HepG2 (cell line): ENCODE results near the gene SH3YL1. TPM values are rescaled to one million over a fixed set of nuclear protein-coding genes. Genes with fewer than 3 reads are reported as not detected.

Source experiments
- ATAC-seq: fragments of 200-7000 bp; cut with Tn5 transposase; 3 replicates; pipeline ENCODE4 v1.9.1; 2020; ENCODE audit warnings: mild to moderate bottlenecking, moderate library complexity
- BruUV-seq: library from RNA; stranded (reverse); fragments of 400-500 nt; replicated peaks from 2 replicates; lab custom pipeline; 2021; lab: Mats Ljungman, UMichigan
- CTCF ChIA-PET: fragments of 300-600 bp; formaldehyde crosslinking; extraction: SDS; loops from one replicate; lab custom pipeline; 2021; ENCODE audit warnings: low total read pairs, inconsistent platforms, low intra/inter-chr PET ratio; lab: Yijun Ruan, JAX
- POLR2A ChIA-PET: fragments of 350-600 bp; sonication (Branson Sonifier 250); formaldehyde crosslinking; loops from one replicate; lab custom pipeline; 2020; ENCODE audit warnings: antibody characterized with exemption, inconsistent platforms; lab: Yijun Ruan, JAX
- DNase-seq: peaks from one replicate; pipeline ENCODE4 v3.0.0-alpha.2; 2015; ENCODE audit warnings: low spot score
- FAIRE-seq: peaks from 3 replicates; lab custom pipeline; 2011; peaks lifted over from hg19 to GRCh38; lab: Jason Lieb, UNC
- H2AFZ ChIP-seq: one replicate; pipeline ENCODE4 v1.6.1; 2011; ENCODE audit warnings: low read length, inconsistent platforms
- H3K27ac ChIP-seq: fragments of 300-600 bp; 3 replicates; pipeline ENCODE4 v1.8.0; 2011; ENCODE audit warnings: mixed run types, mild to moderate bottlenecking, mixed read lengths, low read length, inconsistent platforms; ENCODE audit not compliant: insufficient read depth; ENCODE audit errors: extremely low read length
- H3K27me3 ChIP-seq, 2 experiments: fragments of 200-600 bp in 1 of 2; 2 replicates in 1 of 2; 3 replicates in 1 of 2; pipeline versions ENCODE4 v1.6.0 to v1.8.0; 2011; ENCODE audit warnings: low read length in 2 of 2, mild to moderate bottlenecking in 2 of 2, moderate library complexity in 2 of 2, inconsistent platforms in 1 of 2; ENCODE audit not compliant: insufficient read depth in 2 of 2, control insufficient read depth in 1 of 2
- H3K36me3 ChIP-seq, 2 experiments: fragments of 200-600 bp in 1 of 2; replicated peaks in 1 of 2; 2 replicates in 1 of 2; 3 replicates in 1 of 2; pipeline versions ENCODE4 v1.5.1 to v1.8.0; 2011; ENCODE audit warnings: low read length in 2 of 2, inconsistent platforms in 1 of 2; ENCODE audit not compliant: insufficient read depth in 2 of 2, control insufficient read depth in 1 of 2
- H3K4me1 ChIP-seq: 2 replicates; pipeline ENCODE4 v1.5.1; 2012; ENCODE audit warnings: low read length, inconsistent platforms; ENCODE audit not compliant: insufficient read depth
- H3K4me2 ChIP-seq: 2 replicates; pipeline ENCODE4 v1.6.0; 2011; ENCODE audit warnings: low read depth, low read length, inconsistent platforms
- H3K4me3 ChIP-seq, 3 experiments: fragments of 200-600 bp in 1 of 3; sonication (generic), shearing (Covaris generic) in 1 of 3; replicated peaks in 1 of 3; 2 replicates each; pipeline ENCODE4 v1.5.1; 2011 to 2016; ENCODE audit warnings: low read length in 3 of 3, inconsistent platforms in 2 of 3, low read depth in 2 of 3, mild to moderate bottlenecking in 2 of 3, control low read depth in 1 of 3, mixed read lengths in 1 of 3; ENCODE audit not compliant: insufficient read depth in 1 of 3
- H3K79me2 ChIP-seq: one replicate; pipeline ENCODE4 v1.6.1; 2011; ENCODE audit warnings: low read length, inconsistent platforms; ENCODE audit not compliant: insufficient read depth
- H3K9ac ChIP-seq: 2 replicates; pipeline ENCODE4 v1.6.0; 2011; ENCODE audit warnings: mild to moderate bottlenecking, low read depth, low read length, inconsistent platforms; ENCODE audit not compliant: insufficient read depth
- H3K9me3 ChIP-seq: 2 replicates; pipeline ENCODE4 v1.5.1; 2012; ENCODE audit warnings: mild to moderate bottlenecking, low read length
- H4K20me1 ChIP-seq: 2 replicates; pipeline ENCODE4 v1.6.0; 2011; ENCODE audit warnings: inconsistent platforms, mild to moderate bottlenecking, low read length, moderate library complexity; ENCODE audit not compliant: insufficient read depth
- FOXO1 ChIP-seq: sonication (generic); formaldehyde crosslinking; IDR thresholded peaks from 2 replicates; pipeline ENCODE4 v1.4.0; 2020; ENCODE audit warnings: missing genetic modification reagents
- MEIS1 ChIP-seq: sonication (generic); formaldehyde crosslinking; IDR thresholded peaks from 2 replicates; pipeline ENCODE4 v1.9.0; 2021; ENCODE audit warnings: mild to moderate bottlenecking, missing genetic modification reagents, moderate library complexity, borderline replicate concordance
- ZNF121 ChIP-seq: sonication (generic); formaldehyde crosslinking; IDR thresholded peaks from 2 replicates; pipeline ENCODE4 v1.5.0; 2020; ENCODE audit warnings: mild to moderate bottlenecking, missing genetic modification reagents
- ZNF501 ChIP-seq: sonication (generic); formaldehyde crosslinking; IDR thresholded peaks from 2 replicates; pipeline ENCODE4 v1.5.1; 2020; ENCODE audit warnings: mild to moderate bottlenecking, moderate library complexity, missing genetic modification reagents
- ZNF770 ChIP-seq: sonication (generic); formaldehyde crosslinking; IDR thresholded peaks from 2 replicates; pipeline ENCODE4 v1.5.0; 2020; ENCODE audit warnings: mild to moderate bottlenecking, missing genetic modification reagents
- ZNF782 ChIP-seq: sonication (generic); formaldehyde crosslinking; IDR thresholded peaks from 2 replicates; pipeline ENCODE4 v1.4.0; 2020; ENCODE audit warnings: missing genetic modification reagents, mild to moderate bottlenecking, borderline replicate concordance
- WGBS: methylation state at CpG from one replicate; pipeline ENCODE4 v1.1.6; 2017; ENCODE audit warnings: low lambda C conversion rate; 5-methylcytosine and 5-hydroxymethylcytosine counted together
- in situ Hi-C: cut with HindIII; loops from 2 replicates; pipeline ENCODE4 v1.10.0; 2017; ENCODE audit warnings: low pct_unique_long_range_greater_than_20kb; ENCODE audit not compliant: extremely low pct_ligation_motif_present
- intact Hi-C: fragments of 100-400 bp; cut with micrococcal nuclease; formaldehyde crosslinking; loops from one replicate; pipeline ENCODE4 v1.10.0; 2022; ENCODE audit not compliant: unreplicated experiment
- polyA plus RNA-seq, 8 experiments: library from polyadenylated mRNA; depleted of rRNA in 3 of 8; stranded (reverse) in 7 of 8; unstranded in 1 of 8; fragments of >200 nt; fragmentation: Illumina TruSeq in 4 of 8; extraction: Trizol in 4 of 8; gene quantifications; 2 replicates each; pipeline versions ENCODE4 v1.2.1 to v1.2.3, GENCODE V29; 2011 to 2016; ENCODE audit warnings: low read depth in 4 of 8, missing spikeins in 1 of 8, mixed read lengths in 1 of 8; ENCODE audit not compliant: insufficient read depth in 1 of 8
- total RNA-seq, 5 experiments: library from RNA; depleted of rRNA; stranded (reverse); fragments of >200 nt; fragmentation: Illumina TruSeq; extraction: Trizol; gene quantifications; 2 replicates each; pipeline ENCODE4 v1.2.3, GENCODE V29; 2016; ENCODE audit warnings: low read depth in 1 of 5

SH3YL1 gene
- total and polyA plus RNA-seq, 2 of the 13 experiments (the other 11 are each of a cell fraction or from before 2014, with no cell fraction given) = 13.0 to 48.2 TPM

GRCh38 chr2:256094-256493, 7.7 kb downstream of the SH3YL1 start:
- TF ChIP-seq ZNF501 = 0 out of 2 replicates have a peak, but pooled peaks have one; percentile 12
- no peak for TF ChIP-seq MEIS1 (CRISPR knock-in tag)
- no peak for TF ChIP-seq FOXO1 (CRISPR knock-in tag)
- H3K27me3 ChIP-seq = no peaks in the 10 kb centered on the region
- no peak overlapping the region for H3K4me3 ChIP-seq
- DNase-seq (no peak), FAIRE-seq (no peak), ATAC-seq (no peak)
- no peaks in the 10 kb centered on the region for H4K20me1 ChIP-seq
- in situ Hi-C loops (no loop called here), intact Hi-C loops (no loop called here)
- peaks cover 4% of the 10 kb centered on the region for H3K79me2 ChIP-seq
- no peaks in the 10 kb centered on the region; a peak in 1 of 5 replicates for H3K36me3 ChIP-seq
- ChIA-PET CTCF (no interaction called here), POLR2A (interaction anchor here (1.0 kb wide), 1 partner anchor 8 kb away, joined by 4 read pairs; the partner anchor contains the start of gene ACP1)
- WGBS = 97% methylated on average over 3 of the region's 3 CpGs
- H3K4me1 ChIP-seq = peaks cover 50% of the 10 kb centered on the region
- peaks cover 5% of the 10 kb centered on the region; the same call in 1 of the 2 replicates for H3K9me3 ChIP-seq
- no peak overlapping the region for H3K4me2 ChIP-seq
- H3K9ac ChIP-seq = no peak overlapping the region
- BruUV-seq = no TSS peak
- H3K27ac ChIP-seq = no peak overlapping the region
- no peak overlapping the region for H2AFZ ChIP-seq

GRCh38 chr2:255195-255594, 8.6 kb downstream of the SH3YL1 start:
- ChIA-PET CTCF (no interaction called here), POLR2A (interaction anchor here (1.0 kb wide), 1 partner anchor 9 kb away, joined by 4 read pairs; the partner anchor contains the start of gene ACP1)
- no peaks in the 10 kb centered on the region; a peak in 1 of 5 replicates for H3K36me3 ChIP-seq
- TF ChIP-seq ZNF782 (CRISPR knock-in tag) (no peak), ZNF121 (CRISPR knock-in tag) (0 out of 2 replicates have a peak, but pooled peaks have one; percentile 7), ZNF770 (CRISPR knock-in tag) (peak; percentile 70)
- no peaks in the 10 kb centered on the region for H3K27me3 ChIP-seq
- in situ Hi-C loops = no loop called here
- BruUV-seq = no TSS peak
- intact Hi-C loops = no loop called here
- no peak for ATAC-seq
- no peaks in the 10 kb centered on the region for H4K20me1 ChIP-seq
- FAIRE-seq = no peak
- no peak overlapping the region for H3K9ac ChIP-seq
- peaks cover 50% of the 10 kb centered on the region for H3K4me1 ChIP-seq
- no peak overlapping the region for H3K27ac ChIP-seq
- H3K79me2 ChIP-seq = peaks cover 4% of the 10 kb centered on the region
- no peak overlapping the region for H3K4me2 ChIP-seq
- no peak overlapping the region for H2AFZ ChIP-seq
- no peak overlapping the region for H3K4me3 ChIP-seq
- peaks cover 5% of the 10 kb centered on the region; the same call in 1 of the 2 replicates for H3K9me3 ChIP-seq
- 95% methylated on average over 2 of the region's 2 CpGs for WGBS
- DNase-seq = no peak
